Activated naive CD8-positive, alpha-beta T cell (primary cell): ENCODE results near the gene HTR1D.

Experiments used
- H3K27ac Mint-ChIP-seq: one replicate; pipeline ENCODE4 v1.8.0; 2021; ENCODE audit warnings: mixed read lengths
- H3K27me3 Mint-ChIP-seq: one replicate; pipeline ENCODE4 v1.8.0; 2021; ENCODE audit warnings: mixed read lengths
- H3K36me3 Mint-ChIP-seq: one replicate; pipeline ENCODE4 v1.8.0; 2021; ENCODE audit warnings: mixed read lengths
- H3K4me1 Mint-ChIP-seq: one replicate; pipeline ENCODE4 v1.8.0; 2021; ENCODE audit warnings: low read depth, mixed read lengths
- H3K4me3 Mint-ChIP-seq: one replicate; pipeline ENCODE4 v1.8.0; 2021; ENCODE audit warnings: mild to moderate bottlenecking, mixed read lengths
- H3K9me3 Mint-ChIP-seq: one replicate; pipeline ENCODE4 v1.8.0; 2021; ENCODE audit warnings: low read depth, mixed read lengths

The HTR1D gene

GRCh38 chr1:23178950-23179349 is 38.4 kb downstream of the HTR1D start:
- Mint-ChIP-seq H3K9me3 (no peaks in the 10 kb centered on the region), H3K4me3 (peak overlapping the region; percentile 71), H3K4me1 (peaks cover 11% of the 10 kb centered on the region), H3K27ac (no peak overlapping the region), H3K27me3 (peaks cover 10% of the 10 kb centered on the region), H3K36me3 (no peaks in the 10 kb centered on the region)

- no peak overlapping the region for H3K27ac Mint-ChIP-seq
- H3K9me3 Mint-ChIP-seq = no peaks in the 10 kb centered on the region
- H3K36me3 Mint-ChIP-seq = no peaks in the 10 kb centered on the region
- H3K27me3 Mint-ChIP-seq = peaks cover 10% of the 10 kb centered on the region
- H3K4me3 Mint-ChIP-seq = peak overlapping the region; percentile 71
- peaks cover 11% of the 10 kb centered on the region for H3K4me1 Mint-ChIP-seq
Observed at GRCh38 chr1:23178414-23178813, 38.9 kb downstream of the HTR1D start.

DNA sequence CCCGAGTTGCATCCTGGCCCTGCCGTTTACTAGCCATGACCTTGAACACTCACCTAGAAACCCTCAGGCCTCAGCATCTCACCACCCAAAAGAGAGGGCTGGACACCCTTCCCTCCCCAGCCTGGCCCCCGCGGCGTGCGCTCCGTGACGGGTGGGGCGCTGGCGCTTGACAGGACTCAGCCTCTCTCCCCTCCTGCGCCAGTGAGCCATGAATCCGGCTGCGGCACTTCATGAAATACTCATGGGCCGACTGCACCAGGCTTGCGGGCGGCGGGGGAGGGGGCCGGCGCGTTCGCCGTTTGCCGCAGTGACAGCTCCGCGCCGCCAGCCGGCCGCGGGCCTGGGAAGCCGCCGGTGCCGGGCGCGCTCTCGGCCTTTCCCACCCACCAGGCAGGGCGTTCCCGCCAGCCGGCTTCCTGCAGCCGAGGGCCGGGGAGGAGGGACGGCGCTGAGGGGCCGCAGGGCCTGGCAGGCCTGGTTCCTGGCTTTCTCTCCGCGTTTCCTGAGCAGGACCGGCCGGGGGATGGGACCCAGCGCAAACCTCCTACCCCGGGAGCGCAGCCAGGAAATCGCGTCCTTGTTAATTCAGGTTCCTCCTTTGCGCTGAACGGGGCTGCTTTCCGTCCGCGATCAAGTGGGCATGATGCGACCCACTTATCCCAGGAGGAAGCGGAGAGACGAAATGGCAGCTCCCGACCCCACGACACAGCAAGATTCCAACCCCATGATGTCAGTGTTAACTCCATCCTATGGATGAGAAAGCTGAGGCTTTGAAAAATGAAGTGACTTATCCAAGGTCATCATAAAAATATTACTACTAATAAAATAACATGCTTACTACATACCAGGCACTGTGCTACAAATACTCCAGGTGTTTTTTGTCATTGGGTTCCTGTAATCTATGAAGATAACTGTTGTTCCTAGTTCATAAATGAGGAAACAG is 39.6 kb downstream of the HTR1D start:
- H3K27ac Mint-ChIP-seq = no peak overlapping the region

DNA sequence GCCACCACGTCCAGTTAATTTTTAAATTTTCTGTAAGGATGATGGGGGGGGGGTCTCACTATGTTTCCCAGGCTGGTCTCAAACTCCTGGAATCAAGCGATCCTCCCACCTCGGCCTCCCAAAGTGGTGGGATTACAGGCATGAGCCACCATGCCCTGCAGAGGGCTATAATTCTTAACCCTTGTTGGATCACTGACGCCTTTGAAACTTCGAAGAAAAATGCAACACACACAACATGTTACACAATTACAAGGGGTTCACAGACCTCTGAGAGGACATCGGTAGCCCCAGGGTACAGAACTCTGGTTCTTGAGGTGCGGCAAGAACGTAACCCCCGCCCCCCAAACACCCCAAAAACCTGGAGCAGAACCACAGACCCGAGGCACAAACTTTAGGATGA is 40.3 kb downstream of the HTR1D start:
- H3K27ac Mint-ChIP-seq = no peak overlapping the region
- no peaks in the 10 kb centered on the region for H3K36me3 Mint-ChIP-seq
- no peaks in the 10 kb centered on the region for H3K9me3 Mint-ChIP-seq
- H3K27me3 Mint-ChIP-seq = peaks cover 10% of the 10 kb centered on the region
- H3K4me3 Mint-ChIP-seq = peak overlapping the region; percentile 73
- H3K4me1 Mint-ChIP-seq = peaks cover 11% of the 10 kb centered on the region

More for the DNA sequence above, 39.6 kb downstream of the HTR1D start:
- peaks cover 11% of the 10 kb centered on the region for H3K4me1 Mint-ChIP-seq
- no peaks in the 10 kb centered on the region for H3K9me3 Mint-ChIP-seq
- H3K27me3 Mint-ChIP-seq = peaks cover 10% of the 10 kb centered on the region
- no peaks in the 10 kb centered on the region for H3K36me3 Mint-ChIP-seq
- H3K4me3 Mint-ChIP-seq = peak overlapping the region; percentile 73

DNA sequence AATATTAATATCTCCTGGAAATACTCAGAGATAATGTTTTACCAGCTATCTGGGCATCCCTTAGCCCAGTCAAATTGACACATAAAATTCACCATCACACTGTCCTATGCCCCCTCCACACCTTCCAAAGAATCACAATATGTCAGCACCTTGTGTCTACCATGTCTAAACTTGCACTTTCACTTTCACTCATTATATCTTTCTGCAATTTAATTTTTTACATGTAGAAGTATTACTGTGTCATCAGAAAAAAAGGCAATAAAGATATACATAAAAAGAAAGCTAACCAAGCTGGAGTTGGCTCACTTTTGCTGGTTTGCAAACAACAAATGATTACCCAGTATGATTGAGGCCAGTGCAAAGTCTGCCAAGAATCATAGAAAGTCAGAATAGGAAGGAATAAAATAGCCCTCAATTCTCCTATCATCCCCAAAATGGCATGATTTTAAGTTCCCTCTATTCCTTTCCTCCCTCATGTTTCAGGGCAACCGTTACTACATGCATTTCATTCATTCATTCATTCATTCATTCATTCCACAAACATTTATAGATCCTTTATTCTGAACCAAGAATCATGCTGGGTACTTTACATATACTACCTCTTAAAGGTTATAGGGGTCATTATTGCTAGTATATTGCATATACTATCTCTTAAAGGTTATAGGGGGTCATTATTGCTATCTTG is 42.7 kb downstream of the HTR1D start:
- Mint-ChIP-seq H3K36me3 (no peaks in the 10 kb centered on the region), H3K27me3 (peaks cover 9% of the 10 kb centered on the region), H3K4me3 (no peak overlapping the region), H3K4me1 (peaks cover 17% of the 10 kb centered on the region), H3K27ac (no peak overlapping the region), H3K9me3 (no peaks in the 10 kb centered on the region)

- Mint-ChIP-seq H3K27me3 (peaks cover 3% of the 10 kb centered on the region), H3K9me3 (no peaks in the 10 kb centered on the region), H3K4me1 (peaks cover 29% of the 10 kb centered on the region), H3K36me3 (no peaks in the 10 kb centered on the region), H3K4me3 (no peak overlapping the region), H3K27ac (no peak overlapping the region)
Observed at GRCh38 chr1:23171181-23171755, 46.0 kb downstream of the HTR1D start.

DNA sequence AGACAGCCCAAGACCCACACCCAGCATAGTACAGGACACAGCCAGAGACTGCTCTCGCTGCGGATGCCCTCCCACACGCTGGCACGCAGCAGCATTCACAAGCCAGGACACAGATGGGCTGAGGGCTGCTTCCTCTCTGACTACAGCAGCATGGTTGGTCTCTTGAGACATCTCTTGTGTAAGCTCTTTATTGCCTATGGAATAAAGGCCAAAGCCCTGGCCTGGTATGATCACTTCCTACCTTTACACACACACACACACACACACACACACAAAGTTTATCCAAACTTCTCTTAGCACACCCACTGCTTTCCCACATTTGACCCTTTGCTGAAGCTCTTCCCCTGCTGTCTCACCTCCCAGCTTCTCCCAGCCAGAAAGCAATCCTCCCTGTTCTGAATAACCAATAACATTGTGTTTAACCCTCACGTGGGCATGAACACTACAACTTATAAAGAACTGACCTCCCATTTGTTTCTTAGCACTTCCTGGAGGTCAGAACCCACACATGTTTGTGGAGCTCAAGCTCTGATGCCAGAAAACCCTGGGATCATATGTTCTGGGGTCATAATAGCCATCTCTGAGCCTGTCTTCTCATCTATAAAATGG is 47.5 kb downstream of the HTR1D start:
- Mint-ChIP-seq H3K27ac (no peak overlapping the region), H3K36me3 (peaks cover 2% of the 10 kb centered on the region), H3K27me3 (no peaks in the 10 kb centered on the region), H3K9me3 (no peaks in the 10 kb centered on the region), H3K4me3 (peak overlapping the region; percentile 96), H3K4me1 (peaks cover 38% of the 10 kb centered on the region)

- no peak overlapping the region for H3K27ac Mint-ChIP-seq
- peaks cover 35% of the 10 kb centered on the region for H3K4me1 Mint-ChIP-seq
- H3K27me3 Mint-ChIP-seq = no peaks in the 10 kb centered on the region
Observed at GRCh38 chr1:23169195-23169575, 48.1 kb downstream of the HTR1D start.

DNA sequence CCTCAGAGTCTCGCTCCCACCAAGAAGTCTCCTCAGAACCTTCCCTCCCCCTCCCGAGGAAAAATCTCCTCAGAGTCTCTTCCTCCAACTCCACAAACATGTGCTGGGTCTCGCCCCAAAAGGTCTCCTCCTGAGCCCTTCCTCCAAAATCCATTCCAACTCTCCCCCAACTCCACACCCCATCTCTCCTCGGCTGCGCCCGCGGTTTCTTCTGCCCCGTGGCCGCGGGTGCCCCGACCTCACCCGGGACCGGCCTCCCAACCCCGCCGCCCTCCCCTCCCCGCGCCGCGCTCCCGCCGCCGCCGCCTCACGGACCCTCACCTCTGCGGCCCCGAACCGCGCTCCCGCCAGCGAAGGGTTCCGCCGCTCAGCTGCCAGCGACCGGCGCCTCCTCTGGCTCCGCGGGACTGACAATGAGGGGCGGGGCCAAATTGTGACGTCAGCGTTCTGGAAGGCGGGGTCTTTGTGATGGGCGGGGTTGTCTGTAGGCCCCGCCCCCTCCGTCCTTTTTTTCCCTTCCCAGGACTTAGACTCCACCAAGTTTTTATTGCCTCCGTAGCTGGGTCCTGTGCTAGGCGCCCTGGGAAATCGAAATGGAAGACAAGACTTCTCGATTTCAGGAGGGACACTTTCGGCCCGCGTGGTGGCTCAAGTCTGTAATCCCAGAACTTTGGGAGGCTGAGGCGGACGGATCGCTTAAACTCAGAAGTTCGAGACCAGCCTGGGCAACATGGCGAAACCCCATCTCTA is 48.7 kb downstream of the HTR1D start, which contains the start of gene LUZP1:
LUZP1 (minus strand) TSS at position 412 of the 750 bp plus-strand sequence.
- Mint-ChIP-seq H3K27ac (peak within 1 kb of the TSS; percentile 72), H3K27me3 (no peaks in the 10 kb centered on the region), H3K9me3 (no peaks in the 10 kb centered on the region), H3K4me1 (peaks cover 37% of the 10 kb centered on the region), H3K4me3 (peak within 1 kb of the TSS; percentile 96), H3K36me3 (peaks cover 2% of the 10 kb centered on the region)

More at GRCh38 chr1:23169195-23169575, 48.1 kb downstream of the HTR1D start:
- H3K4me3 Mint-ChIP-seq = peak overlapping the region; percentile 96
- peaks cover 2% of the 10 kb centered on the region for H3K36me3 Mint-ChIP-seq
- no peaks in the 10 kb centered on the region for H3K9me3 Mint-ChIP-seq

GRCh38 chr1:23168079-23168444 is 49.2 kb downstream of the HTR1D start:
- H3K27me3 Mint-ChIP-seq = no peaks in the 10 kb centered on the region
- peak overlapping the region; percentile 72 for H3K27ac Mint-ChIP-seq
- no peaks in the 10 kb centered on the region for H3K9me3 Mint-ChIP-seq
- H3K4me1 Mint-ChIP-seq = peaks cover 38% of the 10 kb centered on the region
- H3K4me3 Mint-ChIP-seq = peak overlapping the region; percentile 96
- H3K36me3 Mint-ChIP-seq = peaks cover 2% of the 10 kb centered on the region

DNA sequence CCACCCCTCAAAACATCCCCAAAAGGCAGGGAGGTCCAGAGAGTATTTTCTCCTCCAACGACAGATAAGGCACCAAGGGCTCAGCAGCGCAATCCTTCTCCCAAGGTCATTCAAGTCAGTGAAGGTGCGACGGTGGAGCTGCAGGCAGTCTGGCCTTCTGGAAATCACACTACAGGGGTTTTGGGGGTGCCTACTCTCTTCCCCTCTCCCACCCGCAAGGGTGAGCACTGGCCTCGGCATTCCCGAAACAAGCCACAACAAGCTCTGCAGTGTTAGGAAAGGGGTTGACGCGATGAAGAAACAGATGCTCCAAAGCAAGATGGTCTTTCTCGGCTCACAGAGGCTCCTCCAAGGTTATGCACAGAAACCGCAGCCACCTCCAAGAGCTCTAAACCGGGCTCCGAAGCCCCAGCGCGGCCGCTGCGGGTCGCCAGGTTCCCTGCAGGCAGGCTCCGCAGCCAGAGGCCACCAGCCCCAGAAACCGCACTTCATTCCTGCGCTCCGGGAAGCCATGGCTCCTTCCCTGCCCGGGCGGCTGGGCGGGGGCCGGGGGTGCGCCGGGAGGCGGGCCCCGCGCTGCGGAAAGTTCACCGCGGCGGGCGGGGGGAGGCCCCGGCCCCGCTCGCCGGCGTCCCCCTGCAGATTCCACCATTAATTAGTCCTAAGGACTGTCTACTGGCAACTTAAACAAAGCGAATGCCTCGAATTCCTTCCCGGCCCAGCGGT is 49.8 kb downstream of the HTR1D start:
- H3K27me3 Mint-ChIP-seq = no peaks in the 10 kb centered on the region
- peak overlapping the region; percentile 96 for H3K4me3 Mint-ChIP-seq
- H3K9me3 Mint-ChIP-seq = no peaks in the 10 kb centered on the region
- no peak overlapping the region for H3K27ac Mint-ChIP-seq
- H3K4me1 Mint-ChIP-seq = peaks cover 38% of the 10 kb centered on the region
- peaks cover 2% of the 10 kb centered on the region for H3K36me3 Mint-ChIP-seq

GRCh38 chr1:23166854-23167253 is 50.4 kb downstream of the HTR1D start:
- no peaks in the 10 kb centered on the region for H3K27me3 Mint-ChIP-seq
- H3K4me3 Mint-ChIP-seq = peak overlapping the region; percentile 84
- peaks cover 38% of the 10 kb centered on the region for H3K4me1 Mint-ChIP-seq
- no peak overlapping the region for H3K27ac Mint-ChIP-seq
- H3K9me3 Mint-ChIP-seq = no peaks in the 10 kb centered on the region
- H3K36me3 Mint-ChIP-seq = peaks cover 2% of the 10 kb centered on the region

DNA sequence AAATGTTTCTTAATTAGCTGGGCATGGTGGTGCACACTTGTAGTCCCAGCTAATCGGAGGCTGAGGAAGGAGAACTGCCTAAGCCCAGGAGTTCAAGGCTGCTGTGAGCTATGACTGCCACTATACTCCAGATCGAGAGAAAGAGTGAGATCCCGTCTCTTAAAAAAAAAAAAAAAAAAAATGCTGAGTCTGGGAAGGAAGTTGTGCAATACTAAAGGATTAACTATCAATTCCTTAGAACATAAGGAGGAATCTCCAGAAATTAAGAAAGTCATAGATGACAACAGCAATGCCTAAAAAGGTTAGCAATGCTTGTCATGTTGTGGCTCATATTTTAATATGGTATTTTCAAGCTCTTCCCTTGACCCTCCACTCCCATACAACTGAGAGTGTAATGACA is 53.9 kb downstream of the HTR1D start:
- H3K27ac Mint-ChIP-seq = no peak overlapping the region
- no peak overlapping the region for H3K4me3 Mint-ChIP-seq
- H3K27me3 Mint-ChIP-seq = no peaks in the 10 kb centered on the region

More for the DNA sequence above, 53.9 kb downstream of the HTR1D start:
- Mint-ChIP-seq H3K4me1 (peaks cover 31% of the 10 kb centered on the region), H3K9me3 (no peaks in the 10 kb centered on the region), H3K36me3 (peaks cover 2% of the 10 kb centered on the region)
